Heart left ventricle (tissue), 13 donors: Measurements from ENCODE around the gene ELOVL5.

Experiments used
- POLR2A ChIP-seq, 2 donors: fragments of 450-650 bp; IDR thresholded peaks; one replicate each; pipeline ENCODE4 v1.6.1; 2017; ENCODE audit warnings: antibody characterized with exemption in 2 of 2, mild to moderate bottlenecking in 2 of 2, moderate library complexity in 2 of 2
- TF ChIP-seq, protein P1 (sequence below), 12 donors: fragments of 200-600 bp; sonication (generic) in 4 of 12; IDR thresholded peaks; one replicate each; pipeline versions ENCODE4 v1.5.0 to v1.8.0; 2018 to 2022; ENCODE audit warnings: antibody characterized with exemption in 12 of 12, mild to moderate bottlenecking in 5 of 12
- donor health status: ischemic (EF 13 %, LVEDD 7.1; RV severe dilation, severe dysfunction).
- donor health status: DM: no; HTN: yes; CAD: no.
- donor health status: DM: no; HTN: no; CAD: no.
- donor health status: ischemic (EF 25% LVEDD 6.9; RV normal size, moderate dysfunction).
- donor health status: ischemic (EF 25% LVEDD 5.7; RV mildly dilated, moderate dysfunction).
- donor health status: ischemic (EF 35%, LVEDD 5.7; RV mildly dilated, moderate dysfunction).
- donor health status: nonischemic (EF 11% LVEDD 7.7; RV severe dilation, severe dysfunction).
- donor health status: DM: yes; HTN: yes; CAD: no.
- donor health status: PGD.
- donor health status: ischemic (EF 29% LVEDD 5.4; RV normal size, mild dysfunction).
- donor health status: nonischemic (EF 23%, LVEDD 6.1; RV moderate dilation, normal function).

GRCh38 chr6:53310771-53311585 lies 37.8 kb downstream of the ELOVL5 start:
- TF ChIP-seq, protein P1, sequence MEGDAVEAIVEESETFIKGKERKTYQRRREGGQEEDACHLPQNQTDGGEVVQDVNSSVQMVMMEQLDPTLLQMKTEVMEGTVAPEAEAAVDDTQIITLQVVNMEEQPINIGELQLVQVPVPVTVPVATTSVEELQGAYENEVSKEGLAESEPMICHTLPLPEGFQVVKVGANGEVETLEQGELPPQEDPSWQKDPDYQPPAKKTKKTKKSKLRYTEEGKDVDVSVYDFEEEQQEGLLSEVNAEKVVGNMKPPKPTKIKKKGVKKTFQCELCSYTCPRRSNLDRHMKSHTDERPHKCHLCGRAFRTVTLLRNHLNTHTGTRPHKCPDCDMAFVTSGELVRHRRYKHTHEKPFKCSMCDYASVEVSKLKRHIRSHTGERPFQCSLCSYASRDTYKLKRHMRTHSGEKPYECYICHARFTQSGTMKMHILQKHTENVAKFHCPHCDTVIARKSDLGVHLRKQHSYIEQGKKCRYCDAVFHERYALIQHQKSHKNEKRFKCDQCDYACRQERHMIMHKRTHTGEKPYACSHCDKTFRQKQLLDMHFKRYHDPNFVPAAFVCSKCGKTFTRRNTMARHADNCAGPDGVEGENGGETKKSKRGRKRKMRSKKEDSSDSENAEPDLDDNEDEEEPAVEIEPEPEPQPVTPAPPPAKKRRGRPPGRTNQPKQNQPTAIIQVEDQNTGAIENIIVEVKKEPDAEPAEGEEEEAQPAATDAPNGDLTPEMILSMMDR (IDR thresholded peaks at IDR 0.05), result no peak
- TF ChIP-seq POLR2A (IDR thresholded peaks at IDR 0.05), result no peak
